ENCODE data around the gene SLC25A39. TPM values are rescaled to one million over a fixed set of nuclear protein-coding genes. Genes with fewer than 3 reads are reported as not detected.

SLC25A39 gene
- total and polyA plus RNA-seq, 2 donors (not counting 3 experiments of a cell fraction or from before 2014, with no cell fraction given) = 88.5 to 151 TPM

GRCh38 chr17:44349553-44350070, 25.0 kb upstream of the SLC25A39 start:
- dilution Hi-C loops (cut with MboI; ENCODE audit: extremely low pct_ligation_motif_present, low sequenced_read_pairs) (no loop called here), intact Hi-C loops (cut with micrococcal nuclease) (loop anchor here (1.0 kb wide), 1 partner anchor 139 kb away; no protein-coding TSS in a partner anchor)
- Histone ChIP-seq H3K36me3 (ENCODE audit: control insufficient read depth in 2 of 2, extremely low read depth in 1 of 2, insufficient read depth in 2 of 2, low read length in 2 of 2) (peaks cover 6 to 41% of the 10 kb centered on the region in 2 experiments), H3K9ac (replicated peaks; ENCODE audit: extremely low read depth, insufficient read depth, low read length) (no peak overlapping the region), H3K79me2 (ENCODE audit: control insufficient read depth, insufficient read depth, low read length) (peaks cover 2% of the 10 kb centered on the region), H3K27ac (ENCODE audit: insufficient read depth, low read depth, low read length) (no peak overlapping the region), H2AFZ (ENCODE audit: low read depth, low read length) (no peak overlapping the region), H3K9me3 (replicated peaks; ENCODE audit: control insufficient read depth, insufficient read depth, low read length) (no peaks in the 10 kb centered on the region), H3K4me2 (ENCODE audit: insufficient read depth, low read length) (no peak overlapping the region), H3K9me1 (replicated peaks; ENCODE audit: control insufficient read depth, extremely low read depth, insufficient read depth, low read length) (no peaks in the 10 kb centered on the region), H3K4me1 (ENCODE audit: control insufficient read depth, extremely low read depth, insufficient read depth, low read length) (no peaks in the 10 kb centered on the region), H3K27me3 (ENCODE audit: control insufficient read depth in 2 of 2, insufficient read depth in 2 of 2, low read length in 2 of 2) (no peaks in the 10 kb centered on the region), H4K20me1 (replicated peaks; ENCODE audit: control insufficient read depth, extremely low read depth, insufficient read depth, low read length) (no peaks in the 10 kb centered on the region), H3K4me3 (replicated peaks in 1 of 3; ENCODE audit: insufficient read depth in 1 of 3, low read depth in 1 of 3, low read length in 3 of 3) (no peak overlapping the region)
- TF ChIP-seq EZH2 (IDR thresholded peaks at IDR 0.05; ENCODE audit: borderline replicate concordance, low read depth, low read length, severe bottlenecking) (no peak), POLR2A (IDR thresholded peaks at IDR 0.05; ENCODE audit: low read depth, low read length) (no peak), GATA2 (IDR thresholded peaks at IDR 0.05; ENCODE audit: insufficient read depth, insufficient read length, low read depth, low read length) (no peak), POLR2AphosphoS5 (IDR thresholded peaks at IDR 0.05; ENCODE audit: insufficient read depth, low read depth, low read length) (no peak), CTCF (IDR thresholded peaks at IDR 0.05; ENCODE audit: extremely low read depth in 1 of 2, insufficient read depth in 1 of 2, low read depth in 1 of 2, low read length in 2 of 2) (no peak), JUN (IDR thresholded peaks at IDR 0.05; ENCODE audit: borderline replicate concordance, insufficient read depth, insufficient read length, low read depth) (no peak), MAX (IDR thresholded peaks at IDR 0.05; ENCODE audit: insufficient read depth, insufficient read length) (no peak), MYC (IDR thresholded peaks at IDR 0.05; ENCODE audit: low read depth, low read length) (no peak), FOS (IDR thresholded peaks at IDR 0.05; ENCODE audit: borderline replicate concordance, insufficient read depth, low read length) (no peak)
- DNase-seq (ENCODE audit: low read depth, low spot score) (no peak), FAIRE-seq (no peak)
- CTCF ChIA-PET = interaction anchor here (0.9 to 3.5 kb wide), 8 partner anchors 14 to 174 kb away, joined by 4 to 39 read pairs (median 8); partner anchors contain the start of gene FAM171A2
- BruUV-seq (replicated peaks) = no TSS peak
- POLR2A ChIA-PET = interaction anchor here (0.6 kb wide), 1 partner anchor 14 kb away, joined by 3 read pairs; no protein-coding TSS in a partner anchor
